B cell (primary cell): Measurements from ENCODE around the gene PTPN14. TPM values are rescaled to one million over a fixed set of nuclear protein-coding genes. Genes with fewer than 3 reads are reported as not detected.

Experiments used
- ATAC-seq: fragments of 200-7000 bp; cut with Tn5 transposase; one replicate; pipeline ENCODE4 v1.10.0; 2021; ENCODE audit warnings: low read depth, mild to moderate bottlenecking, moderate number of reproducible peaks, moderate library complexity
- CTCF ChIA-PET: fragments of 350-600 bp; sonication (Branson Sonifier 250); formaldehyde crosslinking; loops from one replicate; lab custom pipeline; 2021; ENCODE audit warnings: antibody characterized with exemption, inconsistent platforms; lab: Charles Lee
- POLR2A ChIA-PET: fragments of 350-600 bp; sonication (Branson Sonifier 250); formaldehyde crosslinking; loops from one replicate; lab custom pipeline; 2021; ENCODE audit warnings: antibody characterized with exemption; lab: Charles Lee
- DNase-seq: peaks from one replicate; pipeline ENCODE4 v3.0.0; 2013
- H2AFZ ChIP-seq: 2 replicates; pipeline ENCODE4 v1.6.1; 2012; ENCODE audit warnings: mild to moderate bottlenecking, low read depth, low read length; ENCODE audit not compliant: insufficient read depth, poor library complexity, severe bottlenecking
- H3K27ac ChIP-seq, 2 donors: 1 replicate in 1 of 2; 2 replicates in 1 of 2; pipeline ENCODE4 v1.5.1; 2012 to 2013; ENCODE audit warnings: low read length in 2 of 2, mild to moderate bottlenecking in 2 of 2, moderate library complexity in 1 of 2
- H3K27me3 ChIP-seq, 4 experiments: fragments of 200-600 bp in 1 of 4; sonication (generic) in 1 of 4; replicated peaks in 1 of 4; 1 replicate in 2 of 4; 2 replicates in 2 of 4; pipeline versions ENCODE4 v1.6.1 to v1.7.0; 2013 to 2016; ENCODE audit warnings: low read length in 3 of 4, mild to moderate bottlenecking in 2 of 4, mixed read lengths in 1 of 4, moderate library complexity in 1 of 4; ENCODE audit not compliant: insufficient read depth in 4 of 4, control insufficient read depth in 3 of 4; ENCODE audit errors: control extremely low read depth in 1 of 4
- H3K36me3 ChIP-seq, 2 experiments: replicated peaks in 1 of 2; 1 replicate in 1 of 2; 2 replicates in 1 of 2; pipeline versions ENCODE4 v1.6.1 to v1.7.1; 2013; ENCODE audit warnings: low read length in 1 of 2; ENCODE audit not compliant: insufficient read depth in 2 of 2, control insufficient read depth in 1 of 2; ENCODE audit errors: control extremely low read depth in 1 of 2, extremely low read depth in 1 of 2
- H3K4me1 ChIP-seq, 2 donors: fragments of 200-600 bp in 1 of 2; sonication (generic) in 1 of 2; 1 replicate in 1 of 2; 2 replicates in 1 of 2; pipeline versions ENCODE4 v1.5.1 to v1.6.1; 2013 to 2017; ENCODE audit warnings: low read length in 2 of 2; ENCODE audit not compliant: control insufficient read depth in 2 of 2, insufficient read depth in 2 of 2
- H3K4me2 ChIP-seq: replicated peaks from 2 replicates; pipeline ENCODE3; 2012; ENCODE audit warnings: mild to moderate bottlenecking, low read depth, low read length; ENCODE audit not compliant: poor library complexity, severe bottlenecking
- H3K4me3 ChIP-seq, 5 experiments: fragments of 200-600 bp in 1 of 5; sonication (generic) in 1 of 5; 1 replicate in 3 of 5; 2 replicates in 2 of 5; pipeline versions ENCODE4 v1.5.1 to v1.7.0; 2011 to 2016; ENCODE audit warnings: low read length in 4 of 5, mild to moderate bottlenecking in 4 of 5, low read depth in 2 of 5, control low read depth in 1 of 5, moderate library complexity in 1 of 5; ENCODE audit not compliant: insufficient read depth in 1 of 5; ENCODE audit errors: control extremely low read depth in 1 of 5, extremely low read depth in 1 of 5
- H3K79me2 ChIP-seq: fragments of 200-600 bp; sonication (generic); one replicate; pipeline ENCODE4 v1.6.0; 2016; ENCODE audit warnings: low read length; ENCODE audit not compliant: control insufficient read depth, insufficient read depth
- H3K9ac ChIP-seq: fragments of 200-600 bp; sonication (generic); 2 replicates; pipeline ENCODE4 v1.6.1; 2017; ENCODE audit warnings: mild to moderate bottlenecking, low read length, moderate library complexity
- H3K9me3 ChIP-seq, 3 donors: one replicate each; pipeline versions ENCODE4 v1.6.1 to v1.7.1; 2013; ENCODE audit warnings: low read length in 2 of 3; ENCODE audit not compliant: control insufficient read depth in 2 of 3, insufficient read depth in 1 of 3; ENCODE audit errors: control extremely low read depth in 1 of 3
- H4K20me1 ChIP-seq: 2 replicates; pipeline ENCODE4 v1.6.0; 2012; ENCODE audit warnings: mild to moderate bottlenecking, low read length; ENCODE audit not compliant: insufficient read depth, control insufficient read depth, poor library complexity, severe bottlenecking
- H3K27ac Mint-ChIP-seq: one replicate; pipeline ENCODE4 v1.8.0; 2021; ENCODE audit warnings: mixed read lengths
- H3K27me3 Mint-ChIP-seq: one replicate; pipeline ENCODE4 v1.8.0; 2021; ENCODE audit warnings: mixed read lengths
- H3K4me1 Mint-ChIP-seq: one replicate; pipeline ENCODE4 v1.8.0; 2021; ENCODE audit warnings: mixed read lengths
- H3K4me3 Mint-ChIP-seq: one replicate; pipeline ENCODE4 v1.8.0; 2021; ENCODE audit warnings: mixed read lengths
- H3K9me3 Mint-ChIP-seq: one replicate; pipeline ENCODE4 v1.8.0; 2022; ENCODE audit warnings: mixed read lengths; ENCODE audit not compliant: insufficient read depth
- CTCF ChIP-seq: fragments of 200-600 bp; IDR thresholded peaks from one replicate; pipeline ENCODE4 v1.8.0; 2022; ENCODE audit warnings: antibody characterized with exemption, mild to moderate bottlenecking
- EZH2 ChIP-seq: IDR thresholded peaks from 2 replicates; pipeline ENCODE4 v1.6.1; 2012; ENCODE audit warnings: borderline replicate concordance, low read depth, mild to moderate bottlenecking, moderate library complexity, low read length; ENCODE audit not compliant: insufficient read depth, poor library complexity, severe bottlenecking
- WGBS: methylation state at CpG from one replicate; pipeline ENCODE4 v1.1.5; 2013; ENCODE audit warnings: missing lambda C conversion rate; ENCODE audit not compliant: insufficient coverage; 5-methylcytosine and 5-hydroxymethylcytosine counted together
- intact Hi-C: fragments of 100-400 bp; cut with micrococcal nuclease; formaldehyde crosslinking; loops from one replicate; pipeline ENCODE4 v1.10.0; 2022
- polyA plus RNA-seq: library from polyadenylated mRNA; depleted of rRNA; stranded (reverse); fragments of >200 nt; gene quantifications from 2 replicates; pipeline ENCODE4 v1.2.3, GENCODE V29; 2012
- total RNA-seq, 2 donors: library from RNA; stranded (reverse); fragments of 120-200 nt in 1 of 2; gene quantifications; 1 replicate in 1 of 2; 2 replicates in 1 of 2; pipeline versions ENCODE4 v1.2.3 to v1.2.4, GENCODE V29; 2013 to 2022

The PTPN14 gene
- total and polyA plus RNA-seq, 2 donors (not counting 1 experiment from before 2014, with no cell fraction given) = under 0.01 TPM; not detected in 1

GRCh38 chr1:214504330-214504729 is 47.1 kb downstream of the PTPN14 start:
- no peaks in the 10 kb centered on the region for H3K27me3 Mint-ChIP-seq
- ATAC-seq (no peak), DNase-seq (no peak)
- TF ChIP-seq CTCF (no peak), EZH2 (no peak)
- Histone ChIP-seq H3K4me3 (no peak overlapping the region), H3K36me3 (no peaks in the 10 kb centered on the region), H3K4me1 (no peaks in the 10 kb centered on the region), H3K27me3 (no peaks in the 10 kb centered on the region), H3K4me2 (no peak overlapping the region), H3K9ac (no peak overlapping the region), H2AFZ (no peak overlapping the region), H3K79me2 (no peaks in the 10 kb centered on the region), H3K9me3 (no peaks in the 10 kb centered on the region), H4K20me1 (no peaks in the 10 kb centered on the region), H3K27ac (no peak overlapping the region)
- 96% methylated on average over 4 of the region's 5 CpGs for WGBS
- POLR2A ChIA-PET = no interaction called here
- CTCF ChIA-PET = no interaction called here
- H3K27ac Mint-ChIP-seq = no peak overlapping the region
- no peaks in the 10 kb centered on the region for H3K4me1 Mint-ChIP-seq
- H3K4me3 Mint-ChIP-seq = no peak overlapping the region
- no peaks in the 10 kb centered on the region for H3K9me3 Mint-ChIP-seq
- intact Hi-C loops = no loop called here

GRCh38 chr1:214503553-214503952 is 47.8 kb downstream of the PTPN14 start:
- no peak overlapping the region for H3K27ac Mint-ChIP-seq
- no peak overlapping the region for H3K4me2 ChIP-seq
- H2AFZ ChIP-seq = no peak overlapping the region
- TF ChIP-seq CTCF = no peak
- TF ChIP-seq EZH2 = no peak
- no CpG with 5 or more reads among the region's 4 CpGs for WGBS
- CTCF ChIA-PET = no interaction called here
- H3K4me1 ChIP-seq = no peaks in the 10 kb centered on the region
- no peak overlapping the region for H3K4me3 Mint-ChIP-seq
- POLR2A ChIA-PET = no interaction called here
- no peaks in the 10 kb centered on the region for H3K27me3 ChIP-seq
- ATAC-seq = no peak
- no peak overlapping the region for H3K4me3 ChIP-seq
- H3K9ac ChIP-seq = no peak overlapping the region
- H3K9me3 ChIP-seq = no peaks in the 10 kb centered on the region
- H3K27me3 Mint-ChIP-seq = no peaks in the 10 kb centered on the region
- H4K20me1 ChIP-seq = no peaks in the 10 kb centered on the region
- intact Hi-C loops = no loop called here
- H3K36me3 ChIP-seq = no peaks in the 10 kb centered on the region
- H3K4me1 Mint-ChIP-seq = no peaks in the 10 kb centered on the region
- no peak for DNase-seq
- H3K79me2 ChIP-seq = no peaks in the 10 kb centered on the region
- H3K27ac ChIP-seq = no peak overlapping the region
- no peaks in the 10 kb centered on the region for H3K9me3 Mint-ChIP-seq
